Stimulated activated CD8-positive, alpha-beta memory T cell treated with anti-CD3 and anti-CD28 coated beads, Interleukin-12 subunit alpha, Interleukin-12 subunit beta, amount 100 ng/mL, for 24 hours (primary cell): Measurements from ENCODE around the gene DAPK3.
"Not testable (repeated sequence)": the region's sequence is repeated elsewhere in the genome, so short reads cannot be mapped to it uniquely, and the experiment has no call there.

Source experiments
- DNase-seq: peaks from one replicate; pipeline ENCODE4 v3.0.0-alpha.2; 2020; ENCODE audit errors: extremely low read depth

DAPK3 gene

DNA sequence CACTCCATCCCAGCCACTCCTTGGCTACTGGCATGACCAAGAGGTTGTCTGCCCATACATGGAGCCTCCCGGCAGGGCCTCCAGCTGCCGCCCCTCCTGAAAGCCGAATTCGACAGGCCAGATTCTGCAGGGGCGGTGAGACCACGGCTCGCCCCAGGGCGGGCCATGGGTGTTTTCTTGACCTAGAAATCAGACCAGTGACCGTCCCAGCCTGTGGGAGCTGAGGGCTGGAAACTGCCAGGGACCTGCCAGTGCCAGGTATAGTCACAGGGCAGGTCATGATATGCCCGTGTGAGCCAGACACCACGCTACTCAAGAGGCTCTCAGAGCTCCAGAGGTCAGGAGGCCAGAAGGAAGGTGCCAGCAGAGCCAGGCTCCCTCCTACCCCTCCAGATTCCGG lies 16.8 kb downstream of the DAPK3 start:
- no peak for DNase-seq

DNA sequence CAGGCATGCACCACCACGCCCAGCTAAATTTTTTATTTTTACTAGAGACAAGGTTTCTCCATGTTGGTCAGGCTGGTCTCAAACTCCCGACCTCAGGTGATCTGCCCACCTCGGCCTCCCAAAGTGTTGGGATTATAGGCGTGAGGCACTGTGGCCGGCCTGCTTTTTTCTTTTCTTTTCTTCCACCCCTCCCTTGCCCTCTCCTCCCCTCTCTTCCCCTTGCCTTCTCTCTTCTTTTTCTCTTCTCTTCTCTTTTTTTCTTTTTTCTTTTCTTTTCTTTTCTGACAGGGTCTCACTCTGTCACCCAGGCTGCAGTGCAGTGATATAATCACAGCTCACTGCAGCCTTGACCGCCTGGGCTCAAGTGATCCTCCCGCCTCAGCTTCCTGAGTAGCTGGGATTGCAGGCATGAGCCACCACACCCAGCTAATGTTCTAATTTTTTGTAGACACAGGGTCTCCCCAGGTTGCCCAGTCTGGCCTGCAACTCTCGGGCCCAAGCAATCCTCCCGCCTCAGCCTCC lies 18.1 kb downstream of the DAPK3 start:
- DNase-seq = not testable (repeated sequence)

DNA sequence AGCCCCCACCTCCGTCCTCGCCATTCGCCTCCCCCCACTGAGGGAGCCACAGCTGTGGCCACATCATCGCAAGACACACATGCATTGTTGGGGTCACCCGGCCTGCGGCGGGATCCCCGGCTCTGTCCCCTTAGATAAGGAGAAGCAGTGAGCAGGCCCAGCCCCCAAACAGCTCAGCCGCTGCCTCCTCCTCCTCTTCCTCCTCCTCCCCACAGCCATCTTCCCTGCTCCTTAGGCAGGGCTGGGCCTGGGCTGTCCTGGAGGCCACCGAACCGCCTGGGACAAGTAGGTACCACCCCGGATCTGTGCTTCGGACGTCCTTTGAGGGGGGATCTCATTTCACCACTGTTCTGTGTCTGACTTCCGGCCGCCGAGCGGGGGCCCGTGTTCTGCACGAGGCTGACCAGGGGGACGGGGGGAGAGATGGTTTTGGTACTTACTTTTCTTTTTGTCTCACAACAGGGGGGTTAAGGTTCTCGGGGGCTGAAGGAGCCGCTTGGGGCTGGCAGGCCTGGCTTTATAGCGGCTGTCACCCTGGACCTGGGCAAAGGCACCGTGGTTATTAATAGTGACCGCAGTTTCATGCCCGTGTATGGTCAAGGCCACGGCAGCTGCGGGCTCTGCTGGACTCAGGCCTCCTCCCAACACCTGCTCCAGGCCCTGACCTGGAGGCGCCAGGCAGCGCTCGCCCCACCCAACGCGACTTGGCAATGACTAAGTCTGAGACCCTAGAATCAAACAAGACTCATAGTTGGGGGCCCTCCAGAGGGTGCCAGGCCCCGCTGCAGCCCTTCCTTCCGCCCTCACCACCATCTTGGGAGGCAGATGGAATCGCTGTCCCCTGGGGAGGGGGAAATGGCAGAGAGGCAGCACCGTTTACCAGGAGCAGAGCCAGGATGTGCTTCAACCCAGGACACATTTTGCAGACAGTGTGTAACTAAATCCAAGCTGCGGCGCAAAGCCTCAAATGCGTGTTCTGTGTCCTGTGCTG lies 19.7 kb downstream of the DAPK3 start:
- DNase-seq = no peak

GRCh38 chr19:3949997-3950859 lies 20.7 kb downstream of the DAPK3 start:
- no peak for DNase-seq

DNA sequence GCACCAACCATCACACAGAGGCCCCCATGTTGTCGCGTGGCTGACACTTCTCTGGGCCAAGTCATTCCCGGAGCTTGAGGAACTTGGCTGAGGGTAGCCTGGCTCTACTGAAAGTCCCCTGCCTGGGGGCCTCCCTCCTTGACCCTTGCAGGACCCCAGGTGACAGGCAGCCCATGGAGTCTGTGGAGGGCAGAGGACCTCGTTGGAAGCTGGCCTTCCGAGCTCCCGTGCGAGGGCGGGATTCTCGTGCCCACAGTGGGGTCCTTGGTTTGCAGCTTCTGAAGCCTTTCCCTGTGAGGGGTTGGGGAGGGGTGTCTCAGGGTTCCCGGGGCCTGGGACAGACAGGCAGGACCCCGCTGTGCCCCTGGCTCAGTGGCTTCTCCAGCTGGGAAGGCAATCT lies 21.6 kb downstream of the DAPK3 start:
- DNase-seq = no peak

DNA sequence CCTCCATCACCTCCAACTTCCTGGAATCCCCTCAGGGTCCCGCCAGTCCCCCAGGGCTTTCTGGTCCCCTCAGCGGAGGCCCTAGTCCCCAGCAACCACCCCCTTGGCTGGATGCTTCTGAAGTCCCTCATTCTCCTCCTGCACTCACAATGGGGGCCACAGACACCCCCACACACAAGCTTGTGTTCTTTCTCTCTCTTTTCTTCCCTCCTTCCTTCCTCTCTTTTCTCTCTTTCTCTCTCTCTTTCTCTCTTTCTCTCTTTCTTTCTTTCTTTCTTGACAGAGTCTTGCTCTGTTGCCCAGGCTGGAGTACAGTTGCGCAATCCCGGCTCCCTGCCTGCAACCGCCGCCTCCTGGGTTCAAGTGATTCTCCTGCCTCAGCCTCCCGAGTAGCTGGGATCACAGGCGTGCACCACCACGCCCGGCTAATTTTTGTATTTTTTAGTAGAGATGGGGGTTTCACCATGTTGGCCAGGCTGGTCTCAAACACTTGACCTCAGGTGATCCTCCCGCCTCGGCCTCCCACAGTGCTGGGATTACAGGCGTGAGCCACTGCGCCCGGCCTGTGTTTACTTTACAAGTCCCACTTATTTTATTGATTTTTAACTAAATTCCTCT lies 23.5 kb downstream of the DAPK3 start:
- DNase-seq = not testable (repeated sequence)

GRCh38 chr19:3945838-3946237 lies 25.1 kb downstream of the DAPK3 start:
- no peak for DNase-seq

GRCh38 chr19:3944018-3944721 lies 26.7 kb downstream of the DAPK3 start:
- no peak for DNase-seq

DNA sequence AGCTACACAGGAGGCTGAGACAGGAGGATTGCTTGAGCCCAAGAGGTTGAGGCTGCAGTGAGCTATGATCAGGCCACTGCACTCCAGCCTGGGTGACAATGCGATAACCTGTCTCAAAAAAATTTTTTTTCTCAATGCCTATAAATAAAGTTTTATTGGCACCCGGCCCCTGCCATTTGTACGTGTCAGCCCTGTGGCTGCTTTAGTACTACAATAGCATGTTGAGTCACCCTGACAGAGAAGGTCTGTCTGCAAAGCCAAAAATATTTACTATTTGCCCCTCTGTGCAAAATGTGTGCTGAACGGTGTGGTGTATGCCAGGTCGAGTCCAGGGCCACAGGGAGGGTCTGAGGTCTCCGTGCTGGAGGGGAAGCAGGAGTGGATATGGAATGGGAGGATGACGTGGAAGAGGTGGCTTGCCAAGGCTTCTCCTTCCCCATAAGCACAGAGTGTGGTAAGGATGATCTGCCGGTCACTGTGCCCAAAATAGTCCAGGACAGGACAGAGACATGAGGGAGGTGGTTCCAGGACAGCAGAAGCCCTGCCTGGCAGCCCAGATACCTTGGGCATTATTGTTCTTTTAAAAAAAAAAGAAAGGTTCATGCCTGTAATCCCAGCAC lies 28.0 kb downstream of the DAPK3 start:
- no peak for DNase-seq

- not testable (repeated sequence) for DNase-seq
Measured at GRCh38 chr19:3938300-3938950, 32.5 kb downstream of the DAPK3 start.

DNA sequence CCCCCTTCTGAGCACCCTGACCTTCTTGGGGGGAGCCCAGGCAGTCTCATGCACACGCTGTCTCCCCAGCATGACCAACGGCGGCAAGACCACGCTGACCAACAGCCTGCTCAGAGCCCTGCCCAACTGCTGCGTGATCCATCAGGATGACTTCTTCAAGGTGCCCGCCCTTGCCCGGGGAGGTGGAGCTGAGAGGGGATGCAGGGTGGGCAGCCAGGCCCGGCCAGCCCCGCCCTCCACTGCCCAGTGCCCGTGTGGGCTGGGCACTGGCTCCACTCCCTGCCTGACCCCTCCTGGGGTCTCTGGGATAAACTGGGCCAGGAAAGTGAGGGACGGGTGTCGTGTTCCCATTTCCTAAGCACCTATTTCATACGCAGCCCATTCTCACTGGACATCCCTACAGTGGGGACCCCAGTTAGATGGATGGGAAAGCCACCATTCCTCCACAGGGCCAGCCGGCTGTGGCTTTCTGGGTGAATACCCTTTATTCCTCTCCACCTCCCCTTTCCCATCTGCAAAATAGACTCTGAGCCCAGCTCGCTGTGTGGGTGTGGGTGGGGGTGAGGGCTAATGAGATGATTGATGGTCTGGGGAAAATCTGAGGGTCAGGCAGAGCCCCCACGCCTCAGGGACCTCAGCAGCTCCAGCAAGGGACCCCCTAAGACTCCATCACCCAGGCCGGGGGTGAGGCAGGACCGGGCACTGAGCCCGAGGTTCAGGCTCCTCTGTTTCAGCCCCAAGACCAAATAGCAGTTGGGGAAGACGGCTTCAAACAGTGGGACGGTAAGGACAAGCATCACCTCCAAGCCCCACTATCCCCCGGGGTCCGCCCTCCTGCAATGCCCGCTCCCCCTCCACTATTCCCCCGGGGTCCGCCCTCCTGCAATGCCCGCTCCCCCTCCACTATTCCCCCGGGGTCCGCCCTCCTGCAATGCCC lies 34.1 kb downstream of the DAPK3 start:
- DNase-seq = no peak

GRCh38 chr19:3932931-3933810 lies 37.7 kb downstream of the DAPK3 start, which contains the start of gene NMRK2:
TSS of gene NMRK2 (plus strand) at chr19:3933069. CDS start at chr19:3933672, 603 bp downstream.
- DNase-seq = no peak

GRCh38 chr19:3931041-3931440 lies 39.9 kb downstream of the DAPK3 start:
- DNase-seq = no peak

- no peak for DNase-seq
Measured at GRCh38 chr19:3923912-3924311, 47.0 kb downstream of the DAPK3 start.

DNA sequence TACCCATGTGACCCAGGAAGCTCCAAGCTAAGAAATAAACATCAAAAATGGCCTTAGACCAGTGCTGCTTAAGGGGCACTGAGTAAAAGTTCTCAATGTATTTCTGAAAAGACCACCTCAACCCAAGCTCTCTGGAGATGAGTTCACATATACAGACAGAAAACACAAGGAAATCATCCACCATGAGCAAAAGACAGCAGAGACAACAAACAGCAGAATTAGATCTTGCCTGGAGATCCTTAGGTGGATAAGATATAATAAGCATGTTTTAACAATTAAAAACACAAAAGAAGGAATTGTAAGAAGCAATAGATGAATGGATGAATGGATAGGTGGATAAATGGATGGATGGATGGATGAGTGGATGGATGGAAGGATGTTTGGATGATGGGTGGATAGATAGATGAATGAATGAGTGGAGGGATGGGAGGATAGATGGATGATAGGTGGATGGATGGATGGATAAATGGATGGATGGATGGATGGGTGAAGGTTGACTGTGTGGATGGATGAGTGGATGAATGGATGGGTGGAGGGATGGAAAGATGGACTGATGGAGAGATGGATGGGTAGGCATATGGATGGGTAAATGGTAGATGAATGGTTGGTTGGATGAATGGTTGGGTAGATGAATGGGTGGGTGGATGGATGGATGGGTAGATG lies 47.7 kb downstream of the DAPK3 start:
- no peak for DNase-seq

DNA sequence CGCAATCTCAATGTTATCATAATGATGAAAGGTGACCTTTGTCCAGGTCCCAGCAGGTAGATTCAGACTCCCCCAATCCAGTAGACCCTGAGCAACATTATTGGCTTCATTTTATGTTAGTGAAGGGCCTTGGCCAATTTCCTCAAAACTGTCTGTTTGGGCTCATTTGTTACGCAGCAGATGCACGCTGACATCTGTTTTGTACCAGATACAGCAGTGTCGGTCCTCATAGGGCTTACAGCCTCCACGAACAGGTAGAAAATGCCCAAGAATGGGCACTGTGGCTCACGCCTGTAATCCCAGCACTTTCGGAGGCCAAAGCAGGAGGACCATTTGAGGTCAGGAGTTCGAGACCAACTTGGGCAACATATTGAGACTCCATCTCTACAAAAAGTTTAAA lies 51.1 kb downstream of the DAPK3 start:
- DNase-seq = no peak

DNA sequence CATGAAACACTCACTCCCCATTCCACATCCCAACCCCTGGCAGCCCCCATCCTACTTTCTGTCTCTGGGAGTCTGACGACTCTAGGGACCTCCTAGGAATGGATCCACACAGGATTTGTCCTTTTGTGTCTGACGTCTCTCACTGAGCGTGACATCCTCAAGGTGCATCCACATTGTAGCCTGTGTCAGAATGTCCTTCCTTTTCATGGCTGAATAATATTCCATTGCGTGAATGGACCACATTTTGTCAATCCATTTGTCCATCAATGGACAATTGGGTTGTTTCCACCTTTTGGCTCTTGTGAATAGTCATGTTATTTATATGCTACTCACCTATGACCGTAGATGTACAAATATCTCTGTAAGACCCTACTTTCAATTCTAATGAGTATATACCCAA lies 54.9 kb downstream of the DAPK3 start:
- no peak for DNase-seq
